WTC11 (cell line): Measurements from ENCODE around the gene CACNB1.

ENCODE experiments used
- ATF1 ChIP-seq: sonication (generic); formaldehyde crosslinking; IDR thresholded peaks from 2 replicates; pipeline ENCODE4 v1.8.1; 2023; ENCODE audit warnings: mild to moderate bottlenecking, moderate library complexity, missing genetic modification reagents
- CREM ChIP-seq: sonication (generic); formaldehyde crosslinking; IDR thresholded peaks from 2 replicates; pipeline ENCODE4 v1.8.1; 2022; ENCODE audit warnings: mild to moderate bottlenecking, missing genetic modification reagents, moderate library complexity
- CTCF ChIP-seq: fragments of 200-600 bp; IDR thresholded peaks from 2 replicates; pipeline ENCODE4 v1.8.0; 2022; ENCODE audit warnings: antibody characterized with exemption
- E2F1 ChIP-seq: sonication (generic); formaldehyde crosslinking; IDR thresholded peaks from 2 replicates; pipeline ENCODE4 v1.8.0; 2022; ENCODE audit warnings: mild to moderate bottlenecking, missing genetic modification reagents
- E2F4 ChIP-seq: sonication (generic); formaldehyde crosslinking; IDR thresholded peaks from 2 replicates; pipeline ENCODE4 v1.8.1; 2022; ENCODE audit warnings: low read depth, mild to moderate bottlenecking, moderate library complexity, missing genetic modification reagents, borderline replicate concordance
- ESRRA ChIP-seq: sonication (generic); formaldehyde crosslinking; IDR thresholded peaks from 2 replicates; pipeline ENCODE4 v1.8.1; 2022; ENCODE audit warnings: mild to moderate bottlenecking, missing genetic modification reagents, borderline replicate concordance
- NFE2L1 ChIP-seq: sonication (generic); formaldehyde crosslinking; IDR thresholded peaks from 2 replicates; pipeline ENCODE4 v1.8.1; 2023; ENCODE audit warnings: missing genetic modification reagents
- NFYB ChIP-seq: sonication (generic); formaldehyde crosslinking; conservative IDR thresholded peaks from 2 replicates; pipeline ENCODE4 v1.8.0; 2022; ENCODE audit warnings: low read depth, missing genetic modification reagents
- USF1 ChIP-seq: sonication (generic); formaldehyde crosslinking; IDR thresholded peaks from 2 replicates; pipeline ENCODE4 v1.8.0; 2022; ENCODE audit warnings: mild to moderate bottlenecking, missing genetic modification reagents
- USF2 ChIP-seq: sonication (generic); formaldehyde crosslinking; IDR thresholded peaks from 2 replicates; pipeline ENCODE4 v1.8.1; 2023; ENCODE audit warnings: mild to moderate bottlenecking, missing genetic modification reagents, moderate library complexity
- ZNF396 ChIP-seq: fragments of 250-450 bp; sonication (Bioruptor Pico); IDR thresholded peaks from 2 replicates; pipeline ENCODE4 v1.8.0; 2021; ENCODE audit warnings: mild to moderate bottlenecking, moderate library complexity, borderline replicate concordance
- ZNF512 ChIP-seq: sonication (generic); formaldehyde crosslinking; IDR thresholded peaks from 2 replicates; pipeline ENCODE4 v1.8.1; 2022; ENCODE audit warnings: missing genetic modification reagents, borderline replicate concordance
- TF ChIP-seq, protein P1 (sequence below): sonication (generic); formaldehyde crosslinking; conservative IDR thresholded peaks from 2 replicates; pipeline ENCODE4 v1.8.1; 2022; ENCODE audit warnings: mild to moderate bottlenecking, missing genetic modification reagents

DNA sequence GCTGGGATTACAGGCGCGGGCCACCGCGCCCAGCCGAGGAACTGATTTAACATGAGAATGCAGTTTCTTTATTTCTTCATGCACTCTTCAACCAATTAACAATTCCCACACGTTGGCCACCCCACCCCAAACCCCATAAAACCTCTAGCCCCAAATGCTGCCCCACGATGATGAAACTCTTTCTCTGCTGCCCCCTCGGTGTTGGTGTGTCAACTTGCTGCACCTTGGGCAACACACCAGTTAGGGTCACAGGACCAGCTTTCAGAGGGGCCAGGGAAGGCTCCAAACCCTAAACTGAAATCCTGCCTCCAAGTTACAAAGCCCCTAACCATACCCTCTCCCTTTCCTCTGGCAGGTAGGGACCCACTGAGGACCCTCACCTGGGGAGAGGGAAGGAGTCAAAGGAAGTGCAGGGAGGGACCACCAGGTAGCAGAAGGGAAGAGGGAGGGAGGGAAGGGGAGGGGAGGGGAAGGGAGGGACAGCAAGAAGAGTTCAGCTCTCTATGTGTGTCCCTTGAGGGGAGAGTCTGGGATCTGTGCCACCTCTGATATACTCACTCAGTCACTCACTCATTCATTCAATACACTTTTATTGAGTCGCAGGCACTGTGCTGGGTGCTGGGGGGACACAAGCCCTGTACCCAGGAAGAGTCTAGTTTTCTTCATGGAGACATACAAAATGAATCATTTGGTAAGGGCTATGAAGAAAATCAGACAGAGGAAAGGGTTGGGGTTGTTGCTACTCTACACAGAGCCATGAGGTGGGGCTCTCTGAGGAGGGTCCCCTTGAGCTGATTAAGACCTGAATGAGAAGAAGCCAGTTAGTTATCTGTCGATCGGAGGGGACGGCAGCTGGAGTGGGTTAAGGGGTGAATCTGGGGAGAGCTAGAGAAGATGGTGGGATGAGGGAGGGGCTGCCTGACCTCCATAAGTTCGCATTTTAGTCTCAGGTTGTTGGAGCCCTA, 50.0 kb downstream of the CACNB1 start:
- TF ChIP-seq CTCF (no peak), E2F4 (CRISPR knock-in tag) (no peak), NFYB (CRISPR knock-in tag) (no peak), USF1 (CRISPR knock-in tag) (no peak), ATF1 (CRISPR knock-in tag) (no peak), E2F1 (CRISPR knock-in tag) (no peak), NFE2L1 (CRISPR knock-in tag) (no peak), CREM (CRISPR knock-in tag) (no peak), ESRRA (CRISPR knock-in tag) (no peak), USF2 (CRISPR knock-in tag) (no peak), ZNF396 (CRISPR knock-in tag) (no peak), ZNF512 (CRISPR knock-in tag) (no peak)
- TF ChIP-seq, protein P1, sequence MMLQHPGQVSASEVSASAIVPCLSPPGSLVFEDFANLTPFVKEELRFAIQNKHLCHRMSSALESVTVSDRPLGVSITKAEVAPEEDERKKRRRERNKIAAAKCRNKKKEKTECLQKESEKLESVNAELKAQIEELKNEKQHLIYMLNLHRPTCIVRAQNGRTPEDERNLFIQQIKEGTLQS (CRISPR knock-in tag), result no peak
